ENCODE data around the gene PCSK9.
"Not testable (repeated sequence)": the region's sequence is repeated elsewhere in the genome, so short reads cannot be mapped to it uniquely, and the experiment has no call there.

Gene PCSK9

DNA sequence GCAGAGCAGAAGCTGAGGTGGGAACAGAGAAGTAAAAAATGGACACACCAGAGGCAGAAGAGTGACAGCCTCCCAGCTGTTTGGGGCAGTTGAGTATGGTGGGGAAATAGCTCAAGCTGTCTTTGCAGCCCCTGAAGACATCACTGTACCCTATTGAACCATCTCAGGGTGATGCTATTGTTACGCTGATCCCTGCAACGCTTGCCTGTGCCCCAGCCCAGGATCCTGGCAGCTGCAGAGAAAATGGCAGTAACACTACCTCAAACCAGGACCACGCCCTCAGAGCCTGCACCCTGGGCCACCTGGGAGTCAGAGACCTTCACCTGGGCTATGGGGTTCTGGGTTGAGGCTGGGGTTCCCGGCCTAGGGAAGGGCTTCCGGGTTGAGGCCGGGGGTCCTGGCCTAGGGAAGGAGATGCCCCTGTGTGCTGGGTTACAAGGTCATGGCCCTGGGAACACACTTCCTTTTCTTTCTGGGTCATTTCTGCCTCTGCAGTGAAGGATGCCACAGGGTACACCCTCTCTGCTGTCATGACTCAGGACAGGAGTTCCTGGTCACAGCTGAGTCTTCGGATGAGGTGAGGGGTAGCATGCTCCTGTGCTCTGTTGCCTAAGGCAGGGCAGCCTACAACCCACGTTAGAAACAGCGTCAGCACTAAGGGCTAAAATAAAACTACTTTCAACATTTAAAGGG, 29.0 kb upstream of the PCSK9 start:
- DNase-seq (ENCODE audit: low read depth in 2 of 2), result no peak

DNA sequence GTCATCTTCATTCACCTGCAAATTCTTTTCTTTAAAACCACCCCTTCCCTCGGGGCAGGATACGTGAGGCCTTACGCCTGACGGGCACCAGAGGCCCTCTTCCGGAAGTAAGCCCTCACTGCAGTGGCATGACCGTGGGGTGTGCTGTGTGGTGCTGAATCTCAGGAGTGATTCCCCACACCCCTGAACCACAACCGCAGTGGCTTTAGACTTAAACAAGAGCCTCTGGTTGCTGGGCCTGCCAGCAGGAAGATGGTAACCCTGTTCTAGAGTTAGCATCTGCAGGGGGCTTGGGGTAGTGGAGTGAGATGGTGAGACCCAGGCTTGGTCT, 28.5 kb upstream of the PCSK9 start:
- DNase-seq (ENCODE audit: low read depth in 2 of 2), result no peak

DNA sequence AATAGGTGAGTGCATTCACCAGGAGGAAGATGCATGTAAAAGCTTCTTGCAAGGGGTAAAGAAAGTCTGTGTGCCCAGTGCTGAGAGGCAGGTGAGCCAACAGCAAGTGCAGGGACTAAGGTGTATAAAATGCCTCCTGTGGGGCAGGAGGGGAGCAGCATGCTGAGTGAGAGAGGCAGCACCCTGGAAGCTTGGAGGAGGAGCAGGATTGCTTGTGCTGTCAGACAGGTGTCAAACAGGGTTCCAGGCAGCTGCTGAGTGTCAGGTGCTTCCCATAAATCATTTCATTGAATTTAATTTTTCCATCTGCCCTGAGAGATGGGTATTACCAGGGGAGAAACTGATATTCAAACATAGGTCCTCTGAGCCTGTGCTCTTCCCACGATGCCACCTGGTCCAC, 26.7 kb upstream of the PCSK9 start:
- no peak for DNase-seq (ENCODE audit: low read depth in 2 of 2)

DNA sequence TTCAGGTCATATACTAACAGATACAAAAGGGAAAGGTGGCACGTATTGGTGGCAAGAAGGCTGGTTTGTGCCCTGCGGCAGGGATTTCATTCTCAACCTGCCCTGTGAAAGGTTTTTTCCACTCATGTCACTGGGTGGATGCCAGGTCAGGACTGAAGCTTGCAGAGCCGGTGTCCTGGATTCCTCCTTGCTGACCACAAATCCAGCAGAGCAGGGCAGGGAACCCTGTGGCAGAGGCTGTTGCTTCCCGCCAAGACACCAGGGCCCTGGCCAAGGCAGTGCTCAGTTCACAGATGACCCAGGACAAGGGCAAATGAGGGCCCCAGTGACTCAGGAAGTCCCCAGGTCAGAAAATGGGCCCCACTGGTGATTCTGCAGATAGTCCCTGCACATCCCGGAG, 24.2 kb upstream of the PCSK9 start:
- DNase-seq (ENCODE audit: low read depth in 2 of 2), result no peak

DNA sequence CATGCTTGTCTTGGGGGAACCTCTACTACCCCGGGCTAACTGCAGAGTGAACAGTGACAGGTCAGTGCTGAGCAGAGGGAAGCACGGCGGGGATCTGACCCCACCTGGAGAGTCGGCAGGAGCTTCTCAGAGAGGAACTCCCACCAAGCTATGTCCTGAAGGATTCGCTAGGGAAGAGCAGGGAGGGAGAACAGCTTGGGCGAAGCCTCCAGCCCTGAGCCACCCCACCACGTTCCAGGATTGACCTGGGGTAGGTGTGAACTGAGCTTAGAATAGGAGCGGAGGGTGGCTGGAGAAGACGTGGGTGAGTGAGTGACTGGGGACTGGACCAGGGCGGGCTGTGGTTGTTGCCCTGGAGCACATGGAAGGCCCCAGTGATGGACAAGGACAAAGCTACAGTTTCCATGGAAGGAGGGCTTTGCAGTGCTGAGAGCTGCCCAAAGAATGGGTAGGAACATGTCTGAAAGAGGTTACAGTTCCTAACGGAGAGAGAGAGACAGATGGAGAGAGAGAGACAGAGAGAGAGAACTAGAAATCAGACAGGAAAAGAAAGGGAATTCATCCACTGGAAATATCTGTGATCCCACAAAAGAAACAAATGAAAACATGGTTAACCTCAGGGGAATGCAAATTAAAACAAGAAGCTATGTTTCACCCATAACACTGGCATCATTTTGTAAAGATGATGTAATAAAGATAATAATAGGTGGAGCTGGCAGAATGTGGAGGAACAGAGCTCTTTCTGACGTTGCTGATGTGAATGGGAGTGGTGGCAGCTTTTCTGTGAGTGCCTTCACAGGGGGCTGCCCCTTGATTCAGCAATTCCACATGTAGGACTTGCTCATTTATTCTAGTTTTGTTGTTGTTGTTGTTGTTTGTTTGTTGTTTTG, 23.4 kb upstream of the PCSK9 start:
- no peak for DNase-seq (ENCODE audit: low read depth in 2 of 2)

DNA sequence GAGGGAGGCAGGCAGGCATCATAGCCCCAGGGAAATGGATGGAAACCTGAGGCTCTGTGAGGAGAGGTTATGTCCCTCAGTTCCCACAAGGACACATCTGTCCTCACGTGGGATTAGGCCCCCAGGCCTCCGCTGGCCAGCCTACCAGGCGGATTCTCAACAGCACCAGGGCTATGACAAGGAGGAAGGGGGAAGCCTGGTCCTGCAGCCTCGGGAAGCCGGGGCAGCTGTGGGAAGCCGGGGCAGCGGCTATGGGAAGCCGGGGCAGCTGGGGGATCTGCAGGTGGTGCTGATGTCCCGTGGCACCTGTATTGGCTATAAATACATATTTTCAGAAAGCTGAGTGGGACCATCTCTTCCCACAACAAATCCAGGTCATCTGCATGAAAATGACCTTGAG, 21.0 kb upstream of the PCSK9 start:
- no peak for DNase-seq (ENCODE audit: low read depth in 2 of 2)

DNA sequence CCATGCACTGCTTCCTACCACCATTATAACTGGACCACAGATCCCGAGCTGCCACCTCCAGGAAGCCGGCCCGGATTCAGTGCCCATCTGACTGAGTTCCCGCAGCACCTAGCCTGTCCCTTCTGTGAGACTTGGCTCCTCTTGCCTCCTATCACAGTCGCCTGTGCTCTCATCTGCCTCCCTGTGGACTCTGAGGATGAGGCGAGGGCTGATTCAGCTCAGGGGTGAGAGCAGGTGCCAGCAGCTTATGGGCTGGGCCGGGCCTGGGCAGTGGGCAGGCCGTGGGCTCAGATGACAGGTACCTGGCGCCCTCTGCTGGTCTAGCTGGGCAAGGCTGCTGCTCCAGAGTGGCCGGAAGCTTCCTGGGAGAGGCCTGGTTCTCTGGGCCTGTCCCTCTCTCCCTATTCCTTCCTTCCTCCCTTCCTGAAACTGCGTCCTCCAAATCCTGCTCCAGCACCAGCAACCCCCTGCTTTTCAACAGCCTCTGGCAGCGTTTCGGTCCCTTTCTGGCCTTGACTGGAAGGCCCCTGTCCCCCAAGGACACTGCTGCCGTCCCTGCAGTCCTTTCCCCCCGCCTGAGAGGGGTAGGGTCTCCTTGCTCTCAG, 17.3 kb upstream of the PCSK9 start:
- DNase-seq (ENCODE audit: low read depth in 2 of 2), result peak; percentile 67 to 71

DNA sequence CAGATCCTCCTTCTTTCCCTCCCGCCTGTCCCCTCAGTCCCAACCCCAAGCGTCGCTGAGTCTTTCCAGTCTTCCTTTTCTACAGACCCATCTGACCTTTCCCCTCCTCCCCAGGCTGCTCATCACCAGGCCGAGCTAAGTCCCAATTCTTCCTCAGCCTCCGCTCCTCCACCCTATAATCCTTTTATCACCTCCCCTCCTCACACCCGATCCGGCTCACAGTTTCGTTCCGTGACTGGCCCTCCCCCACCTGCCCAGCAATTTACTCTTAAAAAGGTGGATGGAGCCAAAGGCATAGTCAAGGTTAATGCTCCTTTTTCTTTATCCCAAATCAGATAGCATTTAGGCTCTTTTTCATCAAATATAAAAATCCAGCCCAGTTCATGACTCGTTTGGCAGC, 15.2 kb upstream of the PCSK9 start:
- DNase-seq (ENCODE audit: low read depth in 2 of 2), result not testable (repeated sequence)

DNA sequence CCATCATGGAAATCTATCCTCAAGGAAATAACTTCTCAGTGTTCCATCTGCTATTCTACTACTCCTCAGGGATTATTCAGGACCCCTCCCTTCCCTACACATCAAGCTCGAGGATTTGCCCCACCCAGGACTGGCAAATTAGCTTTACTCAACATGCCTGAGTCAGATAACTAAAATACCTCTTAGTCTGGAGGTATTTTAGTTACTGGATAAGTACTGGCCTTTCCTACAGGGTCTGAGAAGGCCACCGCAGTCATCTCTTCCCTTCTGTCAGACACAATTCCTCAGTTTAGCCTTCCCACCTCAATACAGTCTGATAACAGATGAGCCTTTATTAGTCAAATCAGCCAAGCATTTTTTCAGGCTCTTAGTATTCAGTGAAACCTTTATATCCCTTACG, 12.7 kb upstream of the PCSK9 start:
- not testable (repeated sequence) for DNase-seq (ENCODE audit: low read depth in 2 of 2)

DNA sequence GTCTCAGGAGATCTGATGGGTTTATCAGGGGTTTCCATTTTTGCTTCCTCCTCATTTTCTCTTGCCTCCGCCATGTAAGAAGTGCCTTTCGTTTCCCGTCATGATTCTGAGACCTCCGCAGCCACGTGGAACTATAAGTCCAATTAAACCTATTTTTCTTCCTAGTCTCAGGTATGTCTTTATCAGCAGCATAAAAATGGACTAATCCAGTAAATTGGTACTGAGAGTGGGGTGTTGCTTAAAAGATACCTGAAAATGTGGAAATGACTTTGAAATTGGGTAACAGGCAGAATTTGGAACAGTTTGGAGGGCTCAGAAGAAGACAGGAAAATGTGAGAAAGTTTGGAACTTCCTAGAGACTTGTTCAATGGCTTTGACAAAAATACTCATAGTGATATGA, 8.2 kb upstream of the PCSK9 start:
- not testable (repeated sequence) for DNase-seq (ENCODE audit: low read depth in 2 of 2)

DNA sequence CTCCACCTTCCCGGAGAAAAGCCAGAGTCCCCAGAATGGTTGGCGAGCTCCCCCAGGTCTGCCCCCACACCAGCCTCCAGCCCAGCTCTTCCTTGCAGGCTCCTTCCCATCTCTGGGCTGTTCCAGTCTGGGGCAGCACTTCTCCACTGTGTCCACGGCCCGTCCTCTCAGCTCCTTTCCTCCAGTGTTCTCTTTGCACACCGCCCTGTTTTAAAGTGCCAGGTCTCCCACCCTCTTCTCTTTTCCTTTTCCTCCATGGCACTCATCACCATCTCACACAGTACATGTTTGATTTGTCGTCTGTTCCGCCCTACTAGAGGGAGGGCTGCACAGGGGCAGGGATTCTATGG, 6.1 kb upstream of the PCSK9 start:
- no peak for DNase-seq (ENCODE audit: low read depth in 2 of 2)

DNA sequence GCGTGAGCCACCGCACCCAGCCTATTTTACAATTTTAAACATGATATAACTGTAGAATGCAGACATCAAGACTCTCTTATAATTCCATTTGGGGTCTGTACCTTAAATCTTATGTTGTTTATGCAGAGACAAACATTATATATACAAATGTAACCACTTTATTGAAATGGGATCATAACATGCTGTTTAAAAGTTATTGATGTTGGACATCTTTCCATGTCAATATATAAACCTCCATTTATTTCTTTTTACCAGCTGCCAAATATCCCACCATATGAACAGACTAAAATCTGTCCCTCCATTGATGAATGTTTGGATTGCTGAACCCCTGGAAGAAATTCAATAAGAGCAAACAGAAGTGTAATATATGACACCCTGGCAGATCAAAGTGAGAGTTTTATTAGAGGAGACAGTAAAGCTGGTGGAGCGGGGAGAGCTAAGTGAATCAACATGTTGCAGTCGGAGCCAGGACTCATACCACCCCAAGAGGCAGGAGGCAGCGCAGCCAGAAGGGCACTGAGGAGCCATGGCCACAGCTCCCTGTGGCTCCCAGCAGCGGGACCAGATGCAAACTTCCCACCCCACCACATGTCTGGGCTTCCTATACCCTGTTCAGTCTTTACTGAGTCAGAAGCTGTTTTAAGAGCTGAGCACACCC, 4.7 kb upstream of the PCSK9 start:
- DNase-seq (ENCODE audit: low read depth in 2 of 2), result no peak

DNA sequence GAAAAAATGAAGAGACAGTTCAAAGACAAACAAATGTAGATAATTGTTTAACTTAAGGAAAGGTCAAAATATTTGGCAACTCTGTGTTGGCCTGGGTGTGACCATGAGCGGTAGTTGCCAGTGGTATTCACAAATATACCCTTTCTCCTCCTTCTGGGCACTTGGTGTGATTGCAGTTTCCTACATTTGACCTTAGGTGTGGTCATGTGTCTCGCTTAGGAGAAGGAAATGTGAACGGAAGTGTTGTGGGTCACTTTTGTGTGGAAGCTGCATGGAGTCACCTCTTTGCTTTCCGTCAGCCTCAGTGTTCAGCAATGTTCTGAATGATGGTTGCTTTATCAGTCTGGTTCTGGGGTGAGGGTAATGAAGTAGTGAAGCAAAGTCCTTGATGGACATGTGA, 3.4 kb upstream of the PCSK9 start:
- no peak for DNase-seq (ENCODE audit: low read depth in 2 of 2)

DNA sequence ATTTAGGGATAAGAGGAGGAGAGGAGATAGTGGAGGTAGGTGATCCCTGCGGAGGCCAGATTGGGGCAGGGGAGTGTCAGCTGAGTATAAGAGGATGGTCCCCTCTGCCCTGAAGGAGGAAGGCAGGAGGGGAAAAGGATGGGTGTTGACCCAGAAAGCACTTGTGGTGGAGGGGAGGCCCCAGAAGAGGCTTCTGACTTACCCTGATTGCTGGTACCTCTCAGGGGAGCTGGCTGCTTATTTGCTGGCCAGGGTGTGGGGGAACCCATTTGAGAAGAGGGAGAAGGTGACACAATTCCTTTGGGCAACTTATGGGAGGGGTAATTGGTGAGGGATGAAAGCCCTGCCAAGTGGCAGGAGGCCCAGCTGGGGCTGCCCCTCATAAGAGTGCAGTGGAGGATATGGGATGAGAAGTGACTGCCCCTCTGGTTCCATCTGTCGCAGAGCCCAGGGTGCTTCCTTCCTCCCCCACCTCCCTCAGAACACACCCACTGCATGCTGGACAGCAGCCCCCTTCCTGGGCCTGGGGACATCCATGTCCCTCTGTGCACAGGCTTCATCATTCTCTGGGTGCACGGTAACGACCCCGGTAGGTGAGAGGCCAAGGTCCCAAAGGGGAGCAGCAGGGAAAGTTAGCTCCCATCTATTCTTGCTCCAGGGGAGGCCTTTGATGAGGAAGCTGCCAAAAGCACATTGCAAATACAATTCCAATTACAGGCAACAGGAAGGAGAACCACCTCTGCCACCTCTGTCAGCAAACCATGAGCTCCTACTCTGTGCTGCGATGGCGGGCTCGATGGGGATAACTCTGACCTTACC, 1.4 kb upstream of the PCSK9 start:
- DNase-seq (ENCODE audit: low read depth in 2 of 2), result no peak

DNA sequence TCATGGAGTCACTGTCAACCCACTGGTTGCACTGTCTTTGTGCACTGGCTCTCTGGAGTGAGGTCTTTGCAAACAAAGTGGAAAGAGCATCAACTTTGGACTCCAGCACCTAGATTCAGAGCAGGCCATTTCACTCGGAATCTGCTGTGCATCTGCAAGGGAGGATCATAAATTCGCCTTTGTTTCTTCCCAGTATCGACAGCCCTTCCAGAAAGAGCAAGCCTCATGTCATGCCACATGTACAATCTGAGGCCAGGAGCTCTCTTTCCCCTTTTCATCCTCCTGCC, 853 bp upstream of the PCSK9 start:
- no peak for DNase-seq (ENCODE audit: low read depth in 2 of 2)

DNA sequence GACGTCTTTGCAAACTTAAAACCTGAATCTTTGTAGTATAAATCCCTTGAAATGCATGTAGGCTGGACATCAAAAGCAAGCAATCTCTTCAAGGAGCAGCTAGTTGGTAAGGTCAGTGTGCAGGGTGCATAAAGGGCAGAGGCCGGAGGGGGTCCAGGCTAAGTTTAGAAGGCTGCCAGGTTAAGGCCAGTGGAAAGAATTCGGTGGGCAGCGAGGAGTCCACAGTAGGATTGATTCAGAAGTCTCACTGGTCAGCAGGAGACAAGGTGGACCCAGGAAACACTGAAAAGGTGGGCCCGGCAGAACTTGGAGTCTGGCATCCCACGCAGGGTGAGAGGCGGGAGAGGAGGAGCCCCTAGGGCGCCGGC, 390 bp upstream of the PCSK9 start:
- DNase-seq (ENCODE audit: low read depth in 2 of 2), result no peak

DNA sequence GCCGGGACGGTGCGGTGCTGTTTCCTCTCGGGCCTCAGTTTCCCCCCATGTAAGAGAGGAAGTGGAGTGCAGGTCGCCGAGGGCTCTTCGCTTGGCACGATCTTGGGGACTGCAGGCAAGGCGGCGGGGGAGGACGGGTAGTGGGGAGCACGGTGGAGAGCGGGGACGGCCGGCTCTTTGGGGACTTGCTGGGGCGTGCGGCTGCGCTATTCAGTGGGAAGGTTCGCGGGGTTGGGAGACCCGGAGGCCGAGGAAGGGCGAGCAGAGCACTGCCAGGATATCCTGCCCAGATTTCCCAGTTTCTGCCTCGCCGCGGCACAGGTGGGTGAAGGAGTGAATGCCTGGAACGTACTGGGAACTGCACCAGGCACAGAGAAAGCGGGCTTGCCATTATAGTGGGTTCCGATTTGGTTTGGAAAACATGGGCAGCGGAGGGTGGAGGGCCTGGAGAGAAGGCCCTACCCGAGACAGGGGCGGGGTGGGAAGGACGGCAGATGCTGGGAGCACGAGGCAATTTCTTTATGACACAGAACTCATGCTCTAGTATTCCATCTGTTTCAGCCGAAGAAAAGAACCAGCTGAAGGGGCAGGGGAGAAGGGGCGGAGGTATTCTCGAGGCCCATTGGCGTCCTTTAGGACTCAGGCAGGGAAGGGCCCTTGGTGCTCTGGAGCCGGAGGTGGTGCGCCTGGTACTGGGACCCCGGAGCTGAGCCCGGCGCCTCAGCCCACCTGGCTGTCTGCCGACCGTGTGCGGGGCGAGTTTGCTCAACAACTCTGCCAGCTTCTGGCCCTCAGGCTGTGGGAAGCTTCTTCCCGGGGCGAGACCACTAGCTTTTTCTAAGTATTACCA, 960 bp downstream of the PCSK9 start:
- DNase-seq (ENCODE audit: low read depth in 2 of 2), result no peak

DNA sequence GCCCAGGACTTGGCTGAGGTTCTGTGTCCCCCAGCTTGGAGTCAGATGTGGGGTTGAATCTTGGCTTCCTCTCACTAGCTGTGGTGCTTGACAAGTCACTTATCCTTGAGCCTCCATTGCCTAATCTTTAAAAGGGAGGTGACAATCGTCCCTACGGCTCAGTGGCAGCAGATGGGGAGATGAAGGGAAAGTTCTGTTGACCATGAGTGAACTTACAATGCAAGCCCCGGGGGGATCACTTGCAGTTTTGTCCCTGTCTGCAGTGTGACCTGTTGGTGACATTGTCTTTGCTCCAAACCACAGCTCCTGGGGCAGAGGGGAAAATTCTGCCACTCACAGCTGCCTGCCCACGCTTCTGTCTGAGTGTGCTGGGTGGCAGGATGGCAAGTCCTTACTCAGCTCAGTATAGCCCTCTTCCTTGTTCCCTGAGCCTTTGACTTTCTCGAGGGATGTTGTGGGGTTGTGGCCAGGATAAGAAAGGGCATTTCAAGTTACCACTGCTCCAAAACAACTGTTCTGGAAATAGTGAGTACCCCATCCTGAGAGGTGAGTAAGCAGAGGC, 1.7 kb downstream of the PCSK9 start:
- DNase-seq (ENCODE audit: low read depth in 2 of 2), result no peak

DNA sequence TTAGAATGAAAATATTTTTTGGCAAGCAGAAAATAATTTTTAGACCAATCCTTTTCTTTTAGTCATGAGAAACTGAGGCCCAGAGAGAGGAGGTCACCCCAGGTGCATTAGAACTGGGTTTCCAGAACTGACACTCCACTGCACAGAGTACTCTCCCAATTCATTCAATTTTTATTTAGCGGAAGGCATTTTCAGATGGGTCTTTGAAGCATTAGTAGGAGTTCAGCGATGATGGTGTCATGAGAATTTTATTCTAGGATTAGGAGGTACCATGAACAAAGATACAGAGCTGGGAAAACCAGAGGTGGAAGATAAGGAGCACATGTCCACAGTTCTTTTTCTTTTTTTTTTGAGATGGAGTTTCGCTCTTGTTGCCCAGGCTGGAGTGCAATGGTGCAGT, 2.3 kb downstream of the PCSK9 start:
- no peak for DNase-seq (ENCODE audit: low read depth in 2 of 2)

DNA sequence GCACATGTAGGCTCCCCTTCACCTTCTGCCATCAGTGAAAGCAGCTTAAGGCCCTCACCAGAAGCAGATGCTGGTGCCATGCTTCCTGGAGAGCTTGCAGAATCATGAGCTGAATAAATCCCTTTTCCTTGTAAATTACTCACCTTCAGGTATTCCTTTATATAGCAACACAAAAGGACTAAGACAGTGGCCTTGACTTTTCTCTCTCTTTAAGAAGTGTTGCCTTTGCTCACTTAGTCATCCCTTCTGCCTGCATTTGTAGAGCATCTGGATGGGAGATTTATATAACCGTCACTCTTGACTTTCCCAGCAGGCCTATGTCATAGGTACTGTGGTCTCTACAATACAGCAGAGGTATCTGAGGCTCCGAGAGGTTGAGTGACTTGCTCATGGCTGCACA, 3.7 kb downstream of the PCSK9 start:
- no peak for DNase-seq (ENCODE audit: low read depth in 2 of 2)

DNA sequence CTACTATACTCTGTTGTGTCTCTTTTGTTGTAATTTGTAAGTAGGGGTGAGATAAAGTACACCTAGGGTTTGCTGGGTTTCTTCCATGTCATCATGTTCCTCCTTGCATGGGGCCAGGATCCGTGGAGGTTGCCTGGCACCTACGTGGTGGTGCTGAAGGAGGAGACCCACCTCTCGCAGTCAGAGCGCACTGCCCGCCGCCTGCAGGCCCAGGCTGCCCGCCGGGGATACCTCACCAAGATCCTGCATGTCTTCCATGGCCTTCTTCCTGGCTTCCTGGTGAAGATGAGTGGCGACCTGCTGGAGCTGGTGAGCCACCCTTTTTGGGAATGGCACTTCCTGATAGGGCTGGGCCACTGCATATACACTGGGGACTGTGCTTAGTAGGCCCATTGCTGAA, 4.4 kb downstream of the PCSK9 start:
- DNase-seq (ENCODE audit: low read depth in 2 of 2), result no peak

Measured in stimulated activated CD4-positive, alpha-beta T cell treated with anti-CD3 and anti-CD28 coated beads, Interleukin-4, amount 100 ng/mL, for 48 hours (primary cell).